Mesenchymal stem cell (in vitro differentiated cells and primary cell): ENCODE results near the gene TRIL.

Source experiments
- DNase-seq: peaks from one replicate; pipeline ENCODE4 v3.0.0-alpha.2; 2013
- H2AFZ ChIP-seq: one replicate; pipeline ENCODE4 v1.6.1; 2013; ENCODE audit warnings: low read depth, mild to moderate bottlenecking, control low read depth, inconsistent platforms, low read length, moderate library complexity
- H2AK5ac ChIP-seq: 2 replicates; pipeline ENCODE4 v1.6.1; 2013; ENCODE audit warnings: low read length, moderate library complexity, mild to moderate bottlenecking, inconsistent platforms; ENCODE audit not compliant: severe bottlenecking
- H2BK120ac ChIP-seq: one replicate; pipeline ENCODE4 v1.6.1; 2013; ENCODE audit warnings: low read depth, mild to moderate bottlenecking, inconsistent platforms, low read length, moderate library complexity
- H2BK12ac ChIP-seq, 2 experiments: one replicate each; pipeline ENCODE4 v1.6.1; 2013; ENCODE audit warnings: inconsistent platforms in 2 of 2, low read length in 2 of 2, mild to moderate bottlenecking in 2 of 2, moderate library complexity in 2 of 2, control low read depth in 1 of 2
- H2BK15ac ChIP-seq: one replicate; pipeline ENCODE4 v1.6.1; 2013; ENCODE audit warnings: mild to moderate bottlenecking, low read depth, inconsistent platforms; ENCODE audit not compliant: poor library complexity, severe bottlenecking
- H2BK5ac ChIP-seq: 2 replicates; pipeline ENCODE4 v1.6.1; 2013; ENCODE audit warnings: low read depth, mild to moderate bottlenecking, low read length, control low read depth, inconsistent platforms; ENCODE audit not compliant: poor library complexity, severe bottlenecking
- H3K14ac ChIP-seq, 2 experiments: one replicate each; pipeline ENCODE4 v1.6.1; 2013; ENCODE audit warnings: inconsistent platforms in 2 of 2, low read length in 2 of 2, control low read depth in 1 of 2, mild to moderate bottlenecking in 1 of 2, moderate library complexity in 1 of 2
- H3K18ac ChIP-seq, 2 experiments: one replicate each; pipeline ENCODE4 v1.6.1; 2013; ENCODE audit warnings: inconsistent platforms in 2 of 2, low read length in 2 of 2, control low read depth in 1 of 2, low read depth in 1 of 2, mild to moderate bottlenecking in 1 of 2
- H3K23ac ChIP-seq, 2 experiments: one replicate each; pipeline ENCODE4 v1.6.1; 2013; ENCODE audit warnings: inconsistent platforms in 2 of 2, low read length in 2 of 2, mild to moderate bottlenecking in 2 of 2, moderate library complexity in 2 of 2, control low read depth in 1 of 2
- H3K27ac ChIP-seq: 2 replicates; pipeline ENCODE4 v1.5.1; 2013; ENCODE audit warnings: mild to moderate bottlenecking, moderate library complexity, low read length, control low read depth, inconsistent platforms; ENCODE audit not compliant: poor library complexity, severe bottlenecking
- H3K27me3 ChIP-seq, 2 experiments: 2 replicates each; pipeline versions ENCODE4 v1.6.1 to v1.7.0; 2013; ENCODE audit warnings: low read length in 2 of 2, mild to moderate bottlenecking in 2 of 2, moderate library complexity in 2 of 2, control low read depth in 1 of 2, inconsistent platforms in 1 of 2; ENCODE audit not compliant: control insufficient read depth in 1 of 2, insufficient read depth in 1 of 2
- H3K36me3 ChIP-seq, 2 experiments: 2 replicates each; pipeline versions ENCODE4 v1.6.1 to v1.7.0; 2013; ENCODE audit warnings: low read length in 2 of 2, control low read depth in 1 of 2, inconsistent platforms in 1 of 2, low read depth in 1 of 2, mild to moderate bottlenecking in 1 of 2; ENCODE audit not compliant: insufficient read depth in 2 of 2, control insufficient read depth in 1 of 2
- H3K4ac ChIP-seq, 2 experiments: one replicate each; pipeline ENCODE4 v1.6.1; 2013; ENCODE audit warnings: inconsistent platforms in 2 of 2, low read length in 2 of 2, mild to moderate bottlenecking in 2 of 2, moderate library complexity in 2 of 2, control low read depth in 1 of 2, low read depth in 1 of 2
- H3K4me1 ChIP-seq: 2 replicates; pipeline ENCODE4 v1.6.1; 2013; ENCODE audit warnings: low read depth, low read length, control low read depth; ENCODE audit not compliant: control insufficient read depth, insufficient read depth
- H3K4me2 ChIP-seq: 2 replicates; pipeline ENCODE4 v1.6.1; 2013; ENCODE audit warnings: low read length, mild to moderate bottlenecking, inconsistent platforms; ENCODE audit not compliant: poor library complexity, severe bottlenecking
- H3K4me3 ChIP-seq, 2 experiments: 2 replicates each; pipeline versions ENCODE4 v1.5.1 to v1.7.0; 2013; ENCODE audit warnings: low read length in 2 of 2, mild to moderate bottlenecking in 2 of 2, control low read depth in 1 of 2, low read depth in 1 of 2; ENCODE audit not compliant: insufficient read depth in 1 of 2
- H3K79me1 ChIP-seq: replicated peaks from 2 replicates; pipeline ENCODE4 v1.6.1; 2013; ENCODE audit warnings: mild to moderate bottlenecking, control low read depth, low read length, inconsistent platforms; ENCODE audit not compliant: poor library complexity, severe bottlenecking
- H3K9ac ChIP-seq: 2 replicates; pipeline ENCODE4 v1.7.0; 2013; ENCODE audit warnings: mild to moderate bottlenecking, low read length, moderate library complexity
- H3K9me3 ChIP-seq: 2 replicates; pipeline ENCODE4 v1.7.0; 2013; ENCODE audit warnings: mild to moderate bottlenecking, low read length; ENCODE audit not compliant: control insufficient read depth
- H4K8ac ChIP-seq: one replicate; pipeline ENCODE4 v1.6.1; 2013; ENCODE audit warnings: inconsistent platforms, mild to moderate bottlenecking, low read length, moderate library complexity
- H4K91ac ChIP-seq: one replicate; pipeline ENCODE4 v1.6.1; 2013; ENCODE audit warnings: mild to moderate bottlenecking, low read length, inconsistent platforms
- WGBS: methylation state at CpG from one replicate; pipeline ENCODE4 v1.1.7; 2013; ENCODE audit warnings: mixed read lengths; 5-methylcytosine and 5-hydroxymethylcytosine counted together

TRIL gene

DNA sequence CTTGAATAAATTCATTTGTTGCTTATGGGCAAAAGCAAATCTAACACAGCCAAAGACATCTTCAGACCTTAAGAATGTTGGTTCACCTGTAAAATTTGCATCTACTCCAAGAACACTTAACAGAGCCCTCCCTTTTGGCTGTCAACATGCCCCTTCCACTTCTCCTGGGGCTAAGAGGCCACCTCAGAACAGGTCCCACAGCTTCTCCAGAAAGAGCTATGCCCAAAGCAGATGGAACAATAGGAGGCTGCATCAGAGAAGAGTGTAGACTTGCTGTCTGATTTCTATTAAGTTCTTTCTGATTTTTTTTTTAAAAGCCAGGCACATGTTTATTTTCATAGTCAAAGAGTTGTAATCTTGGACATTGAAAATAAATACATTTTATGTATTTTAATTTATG lies 26.1 kb upstream of the TRIL start:
- H3K14ac ChIP-seq: no peak overlapping the region
- H3K79me1 ChIP-seq: no peaks in the 10 kb centered on the region
- H2AK5ac ChIP-seq: peak overlapping the region; percentile 21
- H3K36me3 ChIP-seq: no peaks in the 10 kb centered on the region
- H3K4ac ChIP-seq: no peak overlapping the region
- DNase-seq: no peak
- no peak overlapping the region for H3K4me3 ChIP-seq
- H3K27ac ChIP-seq: no peak overlapping the region
- peak overlapping the region in 1 of 2 experiments; percentile 91 for H3K18ac ChIP-seq
- H3K9ac ChIP-seq: no peak overlapping the region
- peak overlapping the region; percentile 33 to 98 for H2BK12ac ChIP-seq
- H3K4me1 ChIP-seq: peaks cover 2% of the 10 kb centered on the region
- peaks cover 0 to 7% of the 10 kb centered on the region in 2 experiments for H3K27me3 ChIP-seq
- no peak overlapping the region for H2BK5ac ChIP-seq
- H3K9me3 ChIP-seq: peaks cover 11% of the 10 kb centered on the region
- peak overlapping the region; percentile 77 for H2BK120ac ChIP-seq
- H4K91ac ChIP-seq: peak overlapping the region; percentile 79
- no peak overlapping the region for H4K8ac ChIP-seq
- no peak overlapping the region for H3K23ac ChIP-seq
- no peak overlapping the region for H2AFZ ChIP-seq
- no peak overlapping the region for H3K4me2 ChIP-seq
- no peak overlapping the region for H2BK15ac ChIP-seq

DNA sequence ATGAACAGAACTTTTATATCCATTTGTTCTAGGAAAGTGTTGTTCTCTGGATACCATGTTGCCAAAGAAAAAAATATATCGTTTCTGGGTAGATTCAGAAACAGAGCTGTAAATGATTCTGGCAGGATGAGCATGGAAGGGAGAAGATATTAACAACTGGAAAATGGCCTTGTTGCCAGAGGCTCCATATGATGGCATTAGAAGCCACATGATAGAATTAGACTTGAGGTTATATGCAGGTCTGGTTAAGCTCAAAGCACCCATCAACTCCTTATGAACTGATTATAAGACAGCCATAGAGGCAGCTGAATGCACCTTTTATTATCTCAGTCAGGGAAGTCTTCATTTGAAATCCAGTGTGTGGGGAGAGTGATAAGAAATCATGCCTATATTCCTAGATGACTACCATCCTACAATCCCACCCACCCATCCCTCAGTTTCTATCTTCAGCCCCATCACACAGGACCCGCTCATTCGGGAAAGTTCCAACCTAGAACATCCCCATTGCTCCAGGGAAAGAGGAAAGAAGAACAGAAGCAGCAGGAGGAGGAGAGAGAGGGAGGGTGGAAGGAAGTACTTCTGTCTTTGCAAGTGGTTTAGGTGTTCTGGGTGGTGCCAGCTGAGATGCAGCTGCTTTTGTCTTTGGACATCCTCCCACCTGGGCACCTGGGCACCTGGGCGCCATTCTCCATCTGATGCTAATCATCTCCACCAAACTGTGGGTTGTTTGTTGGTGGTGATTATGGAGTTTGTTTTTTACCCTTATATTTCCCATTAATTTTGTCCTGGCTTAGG lies 25.5 kb upstream of the TRIL start:
- 93% methylated on average over 1 of the region's 4 CpGs for WGBS

DNA sequence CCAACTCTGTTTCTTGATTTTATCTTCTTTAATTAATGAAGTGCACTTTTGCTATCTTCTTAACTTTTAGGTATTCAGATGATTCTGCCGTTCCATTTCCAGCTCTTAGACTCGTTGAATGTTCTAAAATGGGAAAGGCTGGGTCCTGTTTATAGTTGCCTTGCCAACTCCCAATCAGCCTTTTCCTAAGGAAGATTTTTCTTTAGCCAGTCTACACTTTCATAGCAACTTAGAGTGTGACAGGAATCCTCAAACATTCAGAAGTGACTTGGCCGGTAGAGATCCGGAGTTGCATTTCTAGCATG lies 23.0 kb upstream of the TRIL start:
- Histone ChIP-seq H2BK12ac (no peak overlapping the region), H2AFZ (no peak overlapping the region), H4K91ac (no peak overlapping the region), H3K4me2 (no peak overlapping the region), H3K14ac (no peak overlapping the region), H3K9ac (peak overlapping the region; percentile 16), H3K23ac (no peak overlapping the region), H3K4me3 (peak overlapping the region in 1 of 2 experiments; percentile 40), H3K9me3 (peaks cover 38% of the 10 kb centered on the region), H3K27me3 (peaks cover 0 to 7% of the 10 kb centered on the region in 2 experiments), H3K4ac (no peak overlapping the region), H2AK5ac (no peak overlapping the region), H3K36me3 (no peaks in the 10 kb centered on the region), H3K79me1 (no peaks in the 10 kb centered on the region), H3K18ac (no peak overlapping the region), H2BK120ac (no peak overlapping the region), H2BK5ac (no peak overlapping the region), H3K4me1 (peaks cover 2% of the 10 kb centered on the region), H3K27ac (no peak overlapping the region), H2BK15ac (no peak overlapping the region), H4K8ac (no peak overlapping the region)
- DNase-seq: no peak
- WGBS: 85% methylated on average over 4 of the region's 4 CpGs

More for the DNA sequence above, 25.5 kb upstream of the TRIL start:
- no peak for DNase-seq
- H4K91ac ChIP-seq: peak overlapping the region; percentile 64
- no peak overlapping the region for H3K4me3 ChIP-seq
- H3K4me1 ChIP-seq: peaks cover 2% of the 10 kb centered on the region
- no peak overlapping the region for H4K8ac ChIP-seq
- peaks cover 17% of the 10 kb centered on the region for H3K9me3 ChIP-seq
- H3K36me3 ChIP-seq: no peaks in the 10 kb centered on the region
- peak overlapping the region in 1 of 2 experiments; percentile 96 for H2BK12ac ChIP-seq
- peak overlapping the region in 1 of 2 experiments; percentile 60 for H3K18ac ChIP-seq
- no peak overlapping the region for H2AFZ ChIP-seq
- no peak overlapping the region for H3K9ac ChIP-seq
- H3K23ac ChIP-seq: no peak overlapping the region
- no peak overlapping the region for H3K14ac ChIP-seq
- peak overlapping the region; percentile 77 for H2BK120ac ChIP-seq
- no peak overlapping the region for H2AK5ac ChIP-seq
- no peak overlapping the region for H3K4me2 ChIP-seq
- H3K27me3 ChIP-seq: peaks cover 0 to 7% of the 10 kb centered on the region in 2 experiments
- no peak overlapping the region for H3K4ac ChIP-seq
- H2BK5ac ChIP-seq: no peak overlapping the region
- no peaks in the 10 kb centered on the region for H3K79me1 ChIP-seq
- no peak overlapping the region for H2BK15ac ChIP-seq
- H3K27ac ChIP-seq: no peak overlapping the region

DNA sequence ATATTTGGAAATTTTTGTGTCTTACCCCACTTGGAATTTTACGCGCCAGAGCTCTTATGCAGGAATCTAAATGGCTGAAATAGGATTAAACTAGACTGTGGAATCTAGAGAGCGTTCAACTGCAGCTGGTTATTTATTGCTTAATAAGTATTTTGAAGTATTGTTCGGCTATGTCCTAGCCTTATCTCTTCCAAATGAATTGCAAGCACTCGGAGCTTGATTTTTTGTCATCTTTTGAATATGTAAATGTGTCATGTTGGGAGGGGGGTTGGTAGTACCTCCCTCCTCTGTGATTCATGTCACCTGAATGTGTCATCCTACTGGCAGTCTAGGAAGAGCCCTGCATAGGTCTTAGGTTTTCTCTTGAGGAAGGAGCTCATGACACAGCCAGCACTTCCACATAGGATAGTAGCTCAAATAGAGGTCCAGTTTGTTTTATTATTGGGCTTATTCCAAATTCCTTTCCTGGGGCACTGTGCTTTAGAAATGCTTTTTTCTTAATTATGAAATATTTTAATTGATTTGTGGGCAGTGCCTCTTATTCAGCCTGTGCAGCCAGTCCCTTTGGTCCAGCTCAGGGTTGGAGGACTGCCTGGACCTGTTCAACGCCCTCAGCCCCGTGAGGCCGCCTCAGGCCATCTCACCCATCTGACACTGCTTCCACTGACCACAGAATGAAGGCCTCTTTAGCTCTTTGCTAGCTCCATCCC lies 22.5 kb upstream of the TRIL start:
- peak overlapping the region in 1 of 2 experiments; percentile 40 for H3K4me3 ChIP-seq
- no peak overlapping the region for H2AFZ ChIP-seq
- H4K8ac ChIP-seq: no peak overlapping the region
- 83% methylated on average over 8 of the region's 8 CpGs for WGBS
- H3K4me1 ChIP-seq: peaks cover 2% of the 10 kb centered on the region
- H3K9ac ChIP-seq: no peak overlapping the region
- no peak overlapping the region for H3K4ac ChIP-seq
- no peak overlapping the region for H2BK15ac ChIP-seq
- H2BK5ac ChIP-seq: no peak overlapping the region
- H3K79me1 ChIP-seq: no peaks in the 10 kb centered on the region
- no peak overlapping the region for H3K27ac ChIP-seq
- no peak overlapping the region for H3K23ac ChIP-seq
- H2BK12ac ChIP-seq: no peak overlapping the region
- DNase-seq: peak; percentile 19
- no peak overlapping the region for H4K91ac ChIP-seq
- no peak overlapping the region for H3K4me2 ChIP-seq
- no peaks in the 10 kb centered on the region for H3K36me3 ChIP-seq
- H3K27me3 ChIP-seq: peaks cover 0 to 7% of the 10 kb centered on the region in 2 experiments
- peaks cover 43% of the 10 kb centered on the region for H3K9me3 ChIP-seq
- no peak overlapping the region for H3K14ac ChIP-seq
- H2AK5ac ChIP-seq: no peak overlapping the region
- H3K18ac ChIP-seq: no peak overlapping the region
- H2BK120ac ChIP-seq: no peak overlapping the region
